Tibial nerve (tissue), 4 donors: ENCODE measurements around the gene ARHGAP15.

Experiments used
- EP300 ChIP-seq, 2 donors: sonication (generic); formaldehyde crosslinking; IDR thresholded peaks; one replicate each; pipeline ENCODE4 v1.6.1; 2017; ENCODE audit warnings: antibody characterized with exemption in 2 of 2, mild to moderate bottlenecking in 1 of 2
- POLR2A ChIP-seq, 2 donors: fragments of 450-650 bp; IDR thresholded peaks; one replicate each; pipeline ENCODE4 v1.6.1; 2017; ENCODE audit warnings: antibody characterized with exemption in 2 of 2, mild to moderate bottlenecking in 2 of 2, moderate library complexity in 2 of 2
- TF ChIP-seq, protein P1 (sequence below), 5 experiments: fragments of 200-600 bp in 3 of 5; fragments of 450-650 bp in 2 of 5; sonication (generic) in 3 of 5; IDR thresholded peaks; one replicate each; pipeline ENCODE4 v1.5.1; 2016 to 2019; ENCODE audit warnings: antibody characterized with exemption in 5 of 5, mild to moderate bottlenecking in 3 of 5, moderate library complexity in 2 of 5

DNA sequence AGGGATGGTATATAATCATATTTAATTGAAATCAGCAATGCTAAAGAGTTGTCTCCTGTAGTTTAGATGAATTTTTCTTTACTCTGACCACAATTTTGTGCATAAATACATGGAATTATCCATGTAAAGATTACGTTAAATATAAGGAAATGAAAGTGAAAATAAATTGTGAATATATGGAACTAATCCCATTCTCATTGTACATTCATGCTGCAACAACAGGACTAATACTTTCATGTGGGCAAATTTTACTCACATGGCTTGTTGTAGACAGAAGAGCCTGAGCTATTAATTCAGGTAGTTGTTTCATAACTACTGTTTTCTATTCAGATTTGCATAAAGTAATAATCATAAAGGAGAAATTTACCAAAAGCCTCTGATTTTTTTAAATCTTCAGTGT lies 357.8 kb downstream of the ARHGAP15 start:
- TF ChIP-seq, protein P1, sequence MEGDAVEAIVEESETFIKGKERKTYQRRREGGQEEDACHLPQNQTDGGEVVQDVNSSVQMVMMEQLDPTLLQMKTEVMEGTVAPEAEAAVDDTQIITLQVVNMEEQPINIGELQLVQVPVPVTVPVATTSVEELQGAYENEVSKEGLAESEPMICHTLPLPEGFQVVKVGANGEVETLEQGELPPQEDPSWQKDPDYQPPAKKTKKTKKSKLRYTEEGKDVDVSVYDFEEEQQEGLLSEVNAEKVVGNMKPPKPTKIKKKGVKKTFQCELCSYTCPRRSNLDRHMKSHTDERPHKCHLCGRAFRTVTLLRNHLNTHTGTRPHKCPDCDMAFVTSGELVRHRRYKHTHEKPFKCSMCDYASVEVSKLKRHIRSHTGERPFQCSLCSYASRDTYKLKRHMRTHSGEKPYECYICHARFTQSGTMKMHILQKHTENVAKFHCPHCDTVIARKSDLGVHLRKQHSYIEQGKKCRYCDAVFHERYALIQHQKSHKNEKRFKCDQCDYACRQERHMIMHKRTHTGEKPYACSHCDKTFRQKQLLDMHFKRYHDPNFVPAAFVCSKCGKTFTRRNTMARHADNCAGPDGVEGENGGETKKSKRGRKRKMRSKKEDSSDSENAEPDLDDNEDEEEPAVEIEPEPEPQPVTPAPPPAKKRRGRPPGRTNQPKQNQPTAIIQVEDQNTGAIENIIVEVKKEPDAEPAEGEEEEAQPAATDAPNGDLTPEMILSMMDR (IDR thresholded peaks at IDR 0.05), result no peak
- TF ChIP-seq POLR2A (IDR thresholded peaks at IDR 0.05), result no peak
- no peak for TF ChIP-seq EP300 (IDR thresholded peaks at IDR 0.05)
